GM23338 (cell line): ENCODE data around the gene PITPNC1. TPM values are rescaled to one million over a fixed set of nuclear protein-coding genes. Genes with fewer than 3 reads are reported as not detected.

Source experiments
- ATAC-seq: fragments of 200-7000 bp; cut with Tn5 transposase; 3 replicates; pipeline ENCODE4 v1.9.1; 2020
- DNase-seq: peaks from one replicate; pipeline ENCODE4 v3.0.0-alpha.2; 2015; ENCODE audit warnings: low spot score
- H2AFZ ChIP-seq: fragments of 200-600 bp; sonication (generic); 2 replicates; pipeline ENCODE4 v1.8.0; 2016; ENCODE audit warnings: antibody characterized with exemption, mild to moderate bottlenecking, moderate library complexity
- H3F3A ChIP-seq: fragments of 200-600 bp; sonication (generic); replicated peaks from 2 replicates; pipeline ENCODE4 v1.8.0; 2017; ENCODE audit warnings: antibody characterized with exemption, mixed run types, low read depth
- H3K27ac ChIP-seq: fragments of 200-600 bp; sonication (generic); 2 replicates; pipeline ENCODE4 v1.6.1; 2016; ENCODE audit warnings: low read depth
- H3K27me3 ChIP-seq: fragments of 200-600 bp; sonication (generic); 2 replicates; pipeline ENCODE4 v1.8.0; 2016; ENCODE audit warnings: mild to moderate bottlenecking, mixed run types, moderate library complexity; ENCODE audit not compliant: insufficient read depth
- H3K36me3 ChIP-seq: fragments of 200-600 bp; sonication (generic); 2 replicates; pipeline ENCODE4 v1.8.0; 2016; ENCODE audit warnings: mild to moderate bottlenecking; ENCODE audit not compliant: insufficient read depth
- H3K4me1 ChIP-seq: fragments of 200-600 bp; sonication (generic); 2 replicates; pipeline ENCODE4 v1.8.0; 2016; ENCODE audit warnings: mild to moderate bottlenecking, moderate library complexity; ENCODE audit not compliant: insufficient read depth
- H3K4me2 ChIP-seq: fragments of 200-600 bp; sonication (generic); 2 replicates; pipeline ENCODE4 v1.7.1; 2017; ENCODE audit warnings: mixed run types
- H3K4me3 ChIP-seq: fragments of 200-600 bp; sonication (generic); 2 replicates; pipeline ENCODE4 v1.6.1; 2016; ENCODE audit warnings: mixed run types
- H3K79me2 ChIP-seq: fragments of 200-600 bp; sonication (generic); replicated peaks from 2 replicates; pipeline ENCODE4 v1.8.0; 2017; ENCODE audit warnings: mild to moderate bottlenecking; ENCODE audit not compliant: insufficient read depth
- H3K9me2 ChIP-seq: fragments of 200-600 bp; sonication (generic); 2 replicates; pipeline ENCODE4 v1.8.0; 2017; ENCODE audit not compliant: insufficient read depth
- H4K20me1 ChIP-seq: fragments of 200-600 bp; sonication (generic); replicated peaks from 2 replicates; pipeline ENCODE4 v1.8.0; 2017; ENCODE audit warnings: mild to moderate bottlenecking; ENCODE audit not compliant: insufficient read depth
- H3K27ac Mint-ChIP-seq: 2 replicates; pipeline ENCODE4 v1.8.0; 2020; ENCODE audit warnings: inconsistent platforms, mild to moderate bottlenecking, moderate library complexity, mixed read lengths
- H3K27me3 Mint-ChIP-seq: 3 replicates; pipeline ENCODE4 v1.8.0; 2022; ENCODE audit warnings: low read depth, mild to moderate bottlenecking, moderate library complexity, mixed read lengths, inconsistent platforms; ENCODE audit not compliant: insufficient read depth, poor library complexity
- H3K36me3 Mint-ChIP-seq: 3 replicates; pipeline ENCODE4 v1.8.0; 2021; ENCODE audit warnings: low read depth, mild to moderate bottlenecking, inconsistent platforms, moderate library complexity, mixed read lengths
- H3K4me1 Mint-ChIP-seq: 3 replicates; pipeline ENCODE4 v1.8.0; 2020; ENCODE audit warnings: mild to moderate bottlenecking, inconsistent platforms, mixed read lengths
- H3K4me3 Mint-ChIP-seq: 3 replicates; pipeline ENCODE4 v1.8.0; 2021; ENCODE audit warnings: moderate library complexity, mild to moderate bottlenecking, inconsistent platforms, mixed read lengths
- H3K9me3 Mint-ChIP-seq: 3 replicates; pipeline ENCODE4 v1.8.0; 2020; ENCODE audit warnings: moderate library complexity, mild to moderate bottlenecking, inconsistent platforms, mixed read lengths
- CREB1 ChIP-seq: fragments of 250-450 bp; sonication (Bioruptor Pico); IDR thresholded peaks from 2 replicates; pipeline ENCODE4 v1.5.0; 2020; ENCODE audit warnings: low read depth, mild to moderate bottlenecking, moderate library complexity
- CTCF ChIP-seq, 2 experiments: fragments of 200-600 bp in 1 of 2; sonication (generic) in 1 of 2; conservative IDR thresholded peaks; 2 replicates each; pipeline versions ENCODE4 v1.5.1 to v1.6.1; 2016 to 2017; ENCODE audit warnings: antibody characterized with exemption in 2 of 2, low read depth in 2 of 2, mild to moderate bottlenecking in 2 of 2, moderate library complexity in 1 of 2
- ETS1 ChIP-seq: IDR thresholded peaks from 2 replicates; pipeline ENCODE4 v1.6.1; 2016; ENCODE audit warnings: antibody characterized with exemption
- EZH2 ChIP-seq: fragments of 200-600 bp; sonication (generic); IDR thresholded peaks from one replicate; pipeline ENCODE4 v1.8.0; 2017; ENCODE audit warnings: antibody characterized with exemption, mild to moderate bottlenecking, low read depth; ENCODE audit not compliant: unreplicated experiment
- EZH2phosphoT487 ChIP-seq: fragments of 200-600 bp; sonication (generic); IDR thresholded peaks from one replicate; pipeline ENCODE4 v1.8.1; 2018; ENCODE audit warnings: antibody characterized with exemption; ENCODE audit not compliant: unreplicated experiment
- JUNB ChIP-seq: IDR thresholded peaks from one replicate; pipeline ENCODE4 v1.6.1; 2016; ENCODE audit warnings: antibody characterized with exemption; ENCODE audit not compliant: unreplicated experiment
- NANOG ChIP-seq: IDR thresholded peaks from 2 replicates; pipeline ENCODE4 v1.6.1; 2016; ENCODE audit warnings: antibody characterized with exemption, borderline replicate concordance
- POLR2AphosphoS5 ChIP-seq: IDR thresholded peaks from 2 replicates; pipeline ENCODE4 v1.6.1; 2016; ENCODE audit warnings: antibody characterized with exemption, low read depth
- REST ChIP-seq: IDR thresholded peaks from one replicate; pipeline ENCODE4 v1.6.1; 2018; ENCODE audit warnings: antibody characterized with exemption; ENCODE audit not compliant: unreplicated experiment
- STAT1 ChIP-seq: IDR thresholded peaks from one replicate; pipeline ENCODE4 v1.6.1; 2016; ENCODE audit warnings: antibody characterized with exemption; ENCODE audit not compliant: unreplicated experiment
- ZNF114 ChIP-seq: fragments of 250-450 bp; sonication (Bioruptor Pico); IDR thresholded peaks from 2 replicates; pipeline ENCODE4 v1.5.0; 2020; ENCODE audit warnings: mild to moderate bottlenecking, moderate library complexity
- ZNF331 ChIP-seq: fragments of 250-450 bp; sonication (Bioruptor Pico); IDR thresholded peaks from 2 replicates; pipeline ENCODE4 v1.5.0; 2020; ENCODE audit warnings: low read depth, mild to moderate bottlenecking, moderate library complexity
- ZNF462 ChIP-seq: fragments of 250-450 bp; sonication (Bioruptor Pico); IDR thresholded peaks from 2 replicates; pipeline ENCODE4 v1.5.0; 2020; ENCODE audit warnings: mild to moderate bottlenecking, moderate library complexity
- polyA plus RNA-seq: library from polyadenylated mRNA; unstranded; fragments of >200 nt; fragmentation: Nextera tagmentation; extraction: Ambion mirVana; gene quantifications from 2 replicates; pipeline ENCODE4 v1.2.1, GENCODE V29; 2016
- total RNA-seq: library from RNA; depleted of rRNA; stranded (reverse); fragments of >200 nt; shearing (Covaris generic); gene quantifications from 2 replicates; pipeline ENCODE4 v1.2.3, GENCODE V29; 2014

Gene PITPNC1
- total and polyA plus RNA-seq, 2 experiments from 2014 or later: 23.0 to 32.6 TPM

GRCh38 chr17:67588326-67588725 is 211.2 kb downstream of the PITPNC1 start:
- no peak for ATAC-seq
- H3K79me2 ChIP-seq: no peaks in the 10 kb centered on the region
- H4K20me1 ChIP-seq: no peaks in the 10 kb centered on the region
- no peak for DNase-seq
- H3F3A ChIP-seq: no peaks in the 10 kb centered on the region
- no peaks in the 10 kb centered on the region; the same call in 1 of the 2 replicates for H3K36me3 ChIP-seq
- H2AFZ ChIP-seq: no peak overlapping the region
- no peak overlapping the region for H3K4me3 ChIP-seq
- H3K9me2 ChIP-seq: no peaks in the 10 kb centered on the region; the same call in 1 of the 2 replicates
- TF ChIP-seq ZNF462 (CRISPR knock-in tag) (no peak), ETS1 (no peak), CREB1 (no peak), REST (no peak), CTCF (conservative IDR thresholded peaks at IDR 0.05; ENCODE audit: low read depth in 2 of 2) (no peak), NANOG (no peak), EZH2phosphoT487 (no peak), JUNB (no peak), POLR2AphosphoS5 (no peak), ZNF114 (CRISPR knock-in tag) (no peak), EZH2 (no peak), STAT1 (no peak), ZNF331 (CRISPR knock-in tag) (no peak)
- H3K4me1 Mint-ChIP-seq: peaks cover 12% of the 10 kb centered on the region; the same call in 2 of the 3 replicates
- peaks cover 9% of the 10 kb centered on the region; the same call in 1 of the 3 replicates for H3K9me3 Mint-ChIP-seq
- H3K4me2 ChIP-seq: no peak overlapping the region
- peaks cover 46% of the 10 kb centered on the region for H3K36me3 Mint-ChIP-seq
- peaks cover 9% of the 10 kb centered on the region for H3K27me3 Mint-ChIP-seq
- no peaks in the 10 kb centered on the region for H3K27me3 ChIP-seq
- peaks cover 6% of the 10 kb centered on the region; the same call in 1 of the 2 replicates for H3K4me1 ChIP-seq
- H3K27ac Mint-ChIP-seq: no peak overlapping the region
- H3K4me3 Mint-ChIP-seq: no peak overlapping the region
- H3K27ac ChIP-seq: no peak overlapping the region
